GM12878 (cell line): ENCODE data around the gene CCSER1. TPM values are rescaled to one million over a fixed set of nuclear protein-coding genes. Genes with fewer than 3 reads are reported as not detected.

ENCODE experiments used
- ATAC-seq: fragments of 200-7000 bp; cut with Tn5 transposase; 3 replicates; pipeline ENCODE4 v1.9.1; 2020; ENCODE audit warnings: mild to moderate bottlenecking, moderate library complexity
- BruUV-seq: library from RNA; stranded (reverse); fragments of 400-500 nt; replicated peaks from 2 replicates; lab custom pipeline; 2021; lab: Mats Ljungman, UMichigan
- CTCF ChIA-PET: fragments of 300-600 bp; sonication (Branson Sonifier 250); formaldehyde crosslinking; extraction: SDS; loops from one replicate; lab custom pipeline; 2021; ENCODE audit warnings: inconsistent platforms; lab: Yijun Ruan, JAX
- POLR2A ChIA-PET: fragments of 350-600 bp; formaldehyde crosslinking; extraction: SDS; loops from one replicate; lab custom pipeline; 2021; ENCODE audit warnings: inconsistent platforms; lab: Charles Lee
- RAD21 ChIA-PET: fragments of 300-600 bp; sonication (Branson Sonifier 250); formaldehyde crosslinking; loops from one replicate; lab custom pipeline; 2023; ENCODE audit warnings: antibody characterized with exemption; ENCODE audit not compliant: unreplicated experiment; lab: Charles Lee
- SMC1A ChIA-PET: fragments of 300-600 bp; sonication (Branson Sonifier 250); formaldehyde crosslinking; loops from one replicate; lab custom pipeline; 2023; ENCODE audit not compliant: unreplicated experiment, uncharacterized antibody; lab: Charles Lee
- DNase-seq: peaks from one replicate; pipeline ENCODE4 v3.0.0-alpha.2; 2011; ENCODE audit warnings: low read depth, low spot score
- FAIRE-seq: peaks from 3 replicates; lab custom pipeline; 2011; peaks lifted over from hg19 to GRCh38; lab: Jason Lieb, UNC
- H2AFZ ChIP-seq: 2 replicates; pipeline ENCODE4 v1.6.0; 2011; ENCODE audit warnings: low read depth, low read length, control low read depth; ENCODE audit not compliant: control insufficient read depth
- H3K27ac ChIP-seq: 2 replicates; pipeline ENCODE4 v1.5.1; 2011; ENCODE audit warnings: control low read depth; ENCODE audit not compliant: control insufficient read depth, insufficient read depth
- H3K27me3 ChIP-seq, 2 experiments: replicated peaks in 1 of 2; 2 replicates each; pipeline versions ENCODE4 v1.6.0 to v1.6.1; 2011; ENCODE audit warnings: low read length in 1 of 2; ENCODE audit not compliant: control insufficient read depth in 2 of 2, insufficient read depth in 2 of 2
- H3K36me3 ChIP-seq, 2 experiments: 2 replicates each; pipeline ENCODE4 v1.5.1; 2011; ENCODE audit warnings: low read length in 1 of 2; ENCODE audit not compliant: control insufficient read depth in 2 of 2, insufficient read depth in 2 of 2
- H3K4me1 ChIP-seq: 2 replicates; pipeline ENCODE4 v1.6.1; 2011; ENCODE audit warnings: mild to moderate bottlenecking, low read length, moderate library complexity, mixed read lengths; ENCODE audit not compliant: control insufficient read depth, insufficient read depth
- H3K4me2 ChIP-seq: 2 replicates; pipeline ENCODE4 v1.6.0; 2011; ENCODE audit warnings: control low read depth; ENCODE audit not compliant: control insufficient read depth, insufficient read depth
- H3K4me3 ChIP-seq: fragments of 200-600 bp; sonication (generic); 2 replicates; pipeline ENCODE4 v1.5.1; 2016
- H3K79me2 ChIP-seq: 2 replicates; pipeline ENCODE4 v1.6.0; 2011; ENCODE audit warnings: low read length; ENCODE audit not compliant: control insufficient read depth, insufficient read depth
- H3K9ac ChIP-seq: 2 replicates; pipeline ENCODE4 v1.8.0; 2011; ENCODE audit warnings: low read length, control low read depth, mixed read lengths; ENCODE audit not compliant: control insufficient read depth, insufficient read depth
- H3K9me3 ChIP-seq: replicated peaks from 3 replicates; pipeline ENCODE4 v1.5.1; 2011; ENCODE audit warnings: mild to moderate bottlenecking, low read length; ENCODE audit not compliant: control insufficient read depth, insufficient read depth
- H4K20me1 ChIP-seq: 2 replicates; pipeline ENCODE4 v1.6.0; 2011; ENCODE audit not compliant: control insufficient read depth, insufficient read depth
- FOXM1 ChIP-seq: IDR thresholded peaks from 2 replicates; pipeline ENCODE4 v1.6.1; 2012; ENCODE audit warnings: low read depth, mild to moderate bottlenecking, inconsistent platforms, low read length, moderate library complexity
- GATAD2B ChIP-seq: fragments of 450-650 bp; conservative IDR thresholded peaks from 2 replicates; pipeline ENCODE4 v1.6.1; 2017; ENCODE audit warnings: low read depth, mild to moderate bottlenecking, moderate library complexity
- KDM1A ChIP-seq: fragments of 200-600 bp; sonication (generic); IDR thresholded peaks from 2 replicates; pipeline ENCODE4 v1.6.1; 2016; ENCODE audit warnings: borderline replicate concordance
- LARP7 ChIP-seq: fragments of 450-650 bp; IDR thresholded peaks from 2 replicates; pipeline ENCODE4 v1.6.1; 2017; ENCODE audit warnings: mild to moderate bottlenecking
- PAX5 ChIP-seq: IDR thresholded peaks from 2 replicates; pipeline ENCODE4 v1.6.1; 2011; ENCODE audit warnings: low read depth, low read length, borderline replicate concordance
- RUNX3 ChIP-seq: IDR thresholded peaks from 2 replicates; pipeline ENCODE4 v1.6.1; 2012; ENCODE audit warnings: low read length, inconsistent platforms
- SREBF2 ChIP-seq: IDR thresholded peaks from 2 replicates; pipeline ENCODE4 v1.6.1; 2012; ENCODE audit warnings: mild to moderate bottlenecking, low read length
- STAT1 ChIP-seq: fragments of 450-650 bp; conservative IDR thresholded peaks from 2 replicates; pipeline ENCODE4 v1.6.1; 2014; ENCODE audit warnings: antibody characterized with exemption, mild to moderate bottlenecking
- TCF3 ChIP-seq: IDR thresholded peaks from 2 replicates; pipeline ENCODE4 v1.6.1; 2012; ENCODE audit warnings: low read depth, mild to moderate bottlenecking, low read length, borderline replicate concordance; ENCODE audit not compliant: insufficient read depth
- YBX1 ChIP-seq: fragments of 450-650 bp; IDR thresholded peaks from 2 replicates; pipeline ENCODE4 v1.6.1; 2016; ENCODE audit warnings: antibody characterized with exemption
- ZSCAN29 ChIP-seq: fragments of 450-650 bp; IDR thresholded peaks from 2 replicates; pipeline ENCODE4 v1.6.1; 2017; ENCODE audit warnings: mild to moderate bottlenecking, moderate library complexity
- WGBS: methylation state at CpG from one replicate; pipeline ENCODE4 v1.1.6; 2016; ENCODE audit warnings: low lambda C conversion rate; ENCODE audit not compliant: insufficient replicate concordance, insufficient coverage; ENCODE audit errors: missing lambda C conversion rate; 5-methylcytosine and 5-hydroxymethylcytosine counted together
- in situ Hi-C: fragments of 300-500 bp; cut with MboI; formaldehyde crosslinking; loops from 9 replicates; pipeline ENCODE4 v1.14.3; 2018; ENCODE audit warnings: mixed read lengths
- intact Hi-C: fragments of 100-400 bp; cut with micrococcal nuclease; formaldehyde crosslinking; loops from one replicate; pipeline ENCODE4 v1.14.2; 2022; ENCODE audit not compliant: unreplicated experiment
- polyA plus RNA-seq, 11 experiments: library from polyadenylated mRNA; depleted of rRNA in 4 of 11; unstranded in 6 of 11; stranded (reverse) in 5 of 11; fragments of >200 nt; fragmentation: Nextera tagmentation in 4 of 11; fragmentation: Illumina TruSeq in 1 of 11; extraction: Ambion mirVana in 4 of 11; extraction: Trizol in 1 of 11; gene quantifications; 1 replicate in 1 of 11; 2 replicates in 10 of 11; pipeline versions ENCODE4 v1.2.1 to v1.2.3, GENCODE V29; 2011 to 2016; ENCODE audit warnings: inconsistent platforms in 2 of 11, missing spikeins in 2 of 11, low read depth in 1 of 11
- total RNA-seq, 4 experiments: library from RNA; depleted of rRNA in 3 of 4; stranded (reverse); fragments of >200 nt in 3 of 4; fragmentation: Illumina TruSeq in 1 of 4; extraction: Trizol in 1 of 4; gene quantifications; 2 replicates each; pipeline versions ENCODE4 v1.2.1 to v1.2.3, GENCODE V29; 2013 to 2021
- TF ChIP-seq, protein P1 (sequence below): IDR thresholded peaks from 2 replicates; pipeline ENCODE4 v1.6.1; 2011; ENCODE audit warnings: mild to moderate bottlenecking, low read depth, low read length, moderate library complexity; ENCODE audit not compliant: insufficient replicate concordance
- TF ChIP-seq, protein P2 (sequence below): IDR thresholded peaks from 2 replicates; pipeline ENCODE4 v1.6.1; 2012; ENCODE audit warnings: low read depth, low read length, improper control_type of control experiment
- TF ChIP-seq, protein P3 (sequence below): fragments of 450-650 bp; IDR thresholded peaks from 2 replicates; pipeline ENCODE4 v1.6.1; 2018; ENCODE audit warnings: borderline replicate concordance, mild to moderate bottlenecking; ENCODE audit not compliant: partially characterized antibody
- TF ChIP-seq, protein P4 (sequence below): IDR thresholded peaks from 2 replicates; pipeline ENCODE4 v1.6.1; 2012; ENCODE audit warnings: low read depth, low read length, improper control_type of control experiment

The CCSER1 gene
- total and polyA plus RNA-seq, 10 of the 15 experiments (the other 5 are each of a cell fraction or from before 2014, with no cell fraction given): 0.22 to 2.7 (median 1.0) TPM

DNA sequence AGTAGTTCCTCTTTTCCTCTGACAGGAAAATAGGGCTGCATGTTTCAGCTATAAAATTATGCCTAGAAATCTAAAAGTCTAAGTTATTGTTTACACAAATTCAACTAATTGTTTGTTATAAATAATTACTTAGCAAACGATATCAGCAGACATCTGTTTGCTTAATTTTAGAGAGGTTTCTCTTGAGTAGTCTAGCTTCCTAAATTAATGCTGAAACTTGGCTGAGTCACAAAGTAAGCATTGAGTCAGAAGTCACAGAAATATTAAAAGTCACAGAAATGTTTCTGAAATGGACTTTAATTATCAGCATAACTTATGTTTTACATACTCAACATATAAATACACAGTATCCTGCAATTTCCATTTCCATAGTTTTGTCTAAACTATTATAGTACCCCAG lies 1044.0 kb downstream of the CCSER1 start:
- Histone ChIP-seq H3K4me3 (no peak overlapping the region), H3K9me3 (no peaks in the 10 kb centered on the region), H2AFZ (no peak overlapping the region), H3K4me1 (no peaks in the 10 kb centered on the region), H4K20me1 (no peaks in the 10 kb centered on the region), H3K4me2 (no peak overlapping the region), H3K27ac (no peak overlapping the region), H3K79me2 (no peaks in the 10 kb centered on the region), H3K36me3 (no peaks in the 10 kb centered on the region), H3K27me3 (no peaks in the 10 kb centered on the region), H3K9ac (no peak overlapping the region)
- FAIRE-seq (no peak), ATAC-seq (no peak), DNase-seq (no peak)
- SMC1A ChIA-PET: interaction anchor here (1.2 kb wide), 1 partner anchor 58 kb away, joined by 3 read pairs; no protein-coding TSS in a partner anchor
- RAD21 ChIA-PET: interaction anchor here (0.7 kb wide), 1 partner anchor 54 kb away, joined by 3 read pairs; no protein-coding TSS in a partner anchor
- CTCF ChIA-PET: no interaction called here
- WGBS: 0% methylated on average over 1 of the region's 1 CpG
- BruUV-seq: no TSS peak
- TF ChIP-seq LARP7 (no peak), KDM1A (no peak), YBX1 (no peak), SREBF2 (no peak), RUNX3 (no peak), FOXM1 (no peak), PAX5 (no peak), GATAD2B (no peak), TCF3 (no peak), ZSCAN29 (no peak), STAT1 (no peak)
- TF ChIP-seq, protein P1, sequence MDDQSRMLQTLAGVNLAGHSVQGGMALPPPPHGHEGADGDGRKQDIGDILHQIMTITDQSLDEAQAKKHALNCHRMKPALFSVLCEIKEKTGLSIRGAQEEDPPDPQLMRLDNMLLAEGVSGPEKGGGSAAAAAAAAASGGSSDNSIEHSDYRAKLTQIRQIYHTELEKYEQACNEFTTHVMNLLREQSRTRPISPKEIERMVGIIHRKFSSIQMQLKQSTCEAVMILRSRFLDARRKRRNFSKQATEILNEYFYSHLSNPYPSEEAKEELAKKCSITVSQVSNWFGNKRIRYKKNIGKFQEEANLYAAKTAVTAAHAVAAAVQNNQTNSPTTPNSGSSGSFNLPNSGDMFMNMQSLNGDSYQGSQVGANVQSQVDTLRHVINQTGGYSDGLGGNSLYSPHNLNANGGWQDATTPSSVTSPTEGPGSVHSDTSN: no peak
- TF ChIP-seq, protein P2, sequence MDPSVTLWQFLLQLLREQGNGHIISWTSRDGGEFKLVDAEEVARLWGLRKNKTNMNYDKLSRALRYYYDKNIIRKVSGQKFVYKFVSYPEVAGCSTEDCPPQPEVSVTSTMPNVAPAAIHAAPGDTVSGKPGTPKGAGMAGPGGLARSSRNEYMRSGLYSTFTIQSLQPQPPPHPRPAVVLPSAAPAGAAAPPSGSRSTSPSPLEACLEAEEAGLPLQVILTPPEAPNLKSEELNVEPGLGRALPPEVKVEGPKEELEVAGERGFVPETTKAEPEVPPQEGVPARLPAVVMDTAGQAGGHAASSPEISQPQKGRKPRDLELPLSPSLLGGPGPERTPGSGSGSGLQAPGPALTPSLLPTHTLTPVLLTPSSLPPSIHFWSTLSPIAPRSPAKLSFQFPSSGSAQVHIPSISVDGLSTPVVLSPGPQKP: no peak
- TF ChIP-seq, protein P3, sequence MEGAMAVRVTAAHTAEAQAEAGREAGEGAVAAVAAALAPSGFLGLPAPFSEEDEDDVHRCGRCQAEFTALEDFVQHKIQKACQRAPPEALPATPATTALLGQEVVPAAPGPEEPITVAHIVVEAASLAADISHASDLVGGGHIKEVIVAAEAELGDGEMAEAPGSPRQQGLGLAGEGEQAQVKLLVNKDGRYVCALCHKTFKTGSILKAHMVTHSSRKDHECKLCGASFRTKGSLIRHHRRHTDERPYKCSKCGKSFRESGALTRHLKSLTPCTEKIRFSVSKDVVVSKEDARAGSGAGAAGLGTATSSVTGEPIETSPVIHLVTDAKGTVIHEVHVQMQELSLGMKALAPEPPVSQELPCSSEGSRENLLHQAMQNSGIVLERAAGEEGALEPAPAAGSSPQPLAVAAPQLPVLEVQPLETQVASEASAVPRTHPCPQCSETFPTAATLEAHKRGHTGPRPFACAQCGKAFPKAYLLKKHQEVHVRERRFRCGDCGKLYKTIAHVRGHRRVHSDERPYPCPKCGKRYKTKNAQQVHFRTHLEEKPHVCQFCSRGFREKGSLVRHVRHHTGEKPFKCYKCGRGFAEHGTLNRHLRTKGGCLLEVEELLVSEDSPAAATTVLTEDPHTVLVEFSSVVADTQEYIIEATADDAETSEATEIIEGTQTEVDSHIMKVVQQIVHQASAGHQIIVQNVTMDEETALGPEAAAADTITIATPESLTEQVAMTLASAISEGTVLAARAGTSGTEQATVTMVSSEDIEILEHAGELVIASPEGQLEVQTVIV: no peak
- TF ChIP-seq, protein P4, sequence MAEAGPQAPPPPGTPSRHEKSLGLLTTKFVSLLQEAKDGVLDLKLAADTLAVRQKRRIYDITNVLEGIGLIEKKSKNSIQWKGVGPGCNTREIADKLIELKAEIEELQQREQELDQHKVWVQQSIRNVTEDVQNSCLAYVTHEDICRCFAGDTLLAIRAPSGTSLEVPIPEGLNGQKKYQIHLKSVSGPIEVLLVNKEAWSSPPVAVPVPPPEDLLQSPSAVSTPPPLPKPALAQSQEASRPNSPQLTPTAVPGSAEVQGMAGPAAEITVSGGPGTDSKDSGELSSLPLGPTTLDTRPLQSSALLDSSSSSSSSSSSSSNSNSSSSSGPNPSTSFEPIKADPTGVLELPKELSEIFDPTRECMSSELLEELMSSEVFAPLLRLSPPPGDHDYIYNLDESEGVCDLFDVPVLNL: no peak
- in situ Hi-C loops (no loop called here), intact Hi-C loops (no loop called here)
- POLR2A ChIA-PET: no interaction called here
